ENCODE data around the gene AP3D1.
A peak's percentile ranks its signal among the peaks of the same experiment; 100 is the strongest.

Gene AP3D1

GRCh38 chr19:2058570-2059421 is 92.6 kb downstream of the AP3D1 start:
- DNase-seq: no peak

GRCh38 chr19:2057484-2058469 is 93.6 kb downstream of the AP3D1 start:
- no peak for DNase-seq

GRCh38 chr19:2056837-2057192 is 94.6 kb downstream of the AP3D1 start:
- no peak for DNase-seq

- DNase-seq: peak; percentile 52
These were observed 95.2 kb downstream of the AP3D1 start for GRCh38 chr19:2055931-2056836.

- no peak for DNase-seq
These were observed 96.6 kb downstream of the AP3D1 start for GRCh38 chr19:2054763-2055162.

GRCh38 chr19:2053601-2054389 is 97.6 kb downstream of the AP3D1 start:
- no peak for DNase-seq

- peak; percentile 77 for DNase-seq
These were observed 99.3 kb downstream of the AP3D1 start for GRCh38 chr19:2051773-2052704.

GRCh38 chr19:2050991-2051772 is 100.2 kb downstream of the AP3D1 start, which contains the start of gene MKNK2:
MKNK2 (minus strand) TSS chr19:2051244; CDS start chr19:2050851, 393 bp downstream.
- peak; percentile 93 for DNase-seq
